SK-N-SH (cell line): ENCODE measurements around the gene RASL12. TPM values are rescaled to one million over a fixed set of nuclear protein-coding genes. Genes with fewer than 3 reads are reported as not detected.
A peak's percentile ranks its signal among the peaks of the same experiment; 100 is the strongest.

Source experiments
- CTCF ChIA-PET: fragments of 300-600, 350-600 bp; formaldehyde crosslinking; extraction: SDS; loops from one replicate; lab custom pipeline; 2021; lab: Yijun Ruan, JAX
- POLR2A ChIA-PET: fragments of 350-600 bp; sonication (Branson Sonifier 250); formaldehyde crosslinking; extraction: SDS; loops from one replicate; lab custom pipeline; 2020; ENCODE audit warnings: antibody characterized with exemption, inconsistent platforms; lab: Yijun Ruan, JAX
- DNase-seq: peaks from one replicate; pipeline ENCODE4 v3.0.0; 2012
- H2AFZ ChIP-seq: fragments of 200-600 bp; sonication (generic); 2 replicates; pipeline ENCODE4 v1.8.1; 2016; ENCODE audit warnings: antibody characterized with exemption, mild to moderate bottlenecking, low read depth
- H3F3A ChIP-seq: fragments of 200-600 bp; sonication (generic); replicated peaks from 2 replicates; pipeline ENCODE3; 2016; ENCODE audit warnings: antibody characterized with exemption, mild to moderate bottlenecking; ENCODE audit not compliant: insufficient read depth
- H3K27ac ChIP-seq, 2 experiments: fragments of 200-500 bp in 1 of 2; fragments of 200-600 bp in 1 of 2; sonication (Bioruptor generic) in 1 of 2; sonication (generic), shearing (Covaris generic) in 1 of 2; 2 replicates each; pipeline versions ENCODE4 v1.5.1 to v1.6.1; 2014 to 2016; ENCODE audit warnings: low read depth in 2 of 2, inconsistent platforms in 1 of 2, low read length in 1 of 2, mild to moderate bottlenecking in 1 of 2, mixed read lengths in 1 of 2
- H3K27me3 ChIP-seq: fragments of 200-600 bp; sonication (generic), shearing (Covaris generic); 2 replicates; pipeline ENCODE4 v1.6.1; 2016; ENCODE audit warnings: mixed run types; ENCODE audit not compliant: insufficient read depth
- H3K36me3 ChIP-seq, 2 experiments: fragments of 200-500 bp in 1 of 2; fragments of 200-600 bp in 1 of 2; sonication (Bioruptor generic) in 1 of 2; sonication (generic) in 1 of 2; replicated peaks in 1 of 2; 2 replicates each; pipeline versions ENCODE3 to v1.5.1; 2014 to 2016; ENCODE audit warnings: low read length in 1 of 2, mild to moderate bottlenecking in 1 of 2; ENCODE audit not compliant: insufficient read depth in 2 of 2, control insufficient read depth in 1 of 2
- H3K4me1 ChIP-seq, 2 experiments: fragments of 200-500 bp in 1 of 2; fragments of 200-600 bp in 1 of 2; sonication (Bioruptor generic) in 1 of 2; sonication (generic), shearing (Covaris generic) in 1 of 2; 2 replicates each; pipeline versions ENCODE4 v1.5.1 to v1.6.1; 2014 to 2016; ENCODE audit warnings: low read depth in 1 of 2, low read length in 1 of 2, mixed run types in 1 of 2; ENCODE audit not compliant: insufficient read depth in 2 of 2, control insufficient read depth in 1 of 2
- H3K4me2 ChIP-seq: fragments of 200-600 bp; sonication (generic), shearing (Covaris generic); 2 replicates; pipeline ENCODE4 v1.6.1; 2017; ENCODE audit warnings: mixed run types
- H3K4me3 ChIP-seq, 2 experiments: fragments of 200-500 bp in 1 of 2; fragments of 200-600 bp in 1 of 2; sonication (Bioruptor generic) in 1 of 2; sonication (generic), shearing (Covaris generic) in 1 of 2; 2 replicates each; pipeline versions ENCODE4 v1.5.1 to v1.8.1; 2014 to 2016; ENCODE audit warnings: low read depth in 2 of 2, inconsistent platforms in 1 of 2, low read length in 1 of 2, mild to moderate bottlenecking in 1 of 2, mixed read lengths in 1 of 2, moderate library complexity in 1 of 2
- H3K79me2 ChIP-seq: fragments of 200-600 bp; sonication (generic); 2 replicates; pipeline ENCODE4 v1.8.1; 2017; ENCODE audit warnings: mild to moderate bottlenecking; ENCODE audit not compliant: insufficient read depth
- H3K9ac ChIP-seq: fragments of 200-600 bp; sonication (generic); 2 replicates; pipeline ENCODE4 v1.6.1; 2017; ENCODE audit warnings: mixed run types
- H3K9me2 ChIP-seq: fragments of 200-600 bp; sonication (generic); 2 replicates; pipeline ENCODE4 v1.6.1; 2017; ENCODE audit warnings: mixed run types
- H3K9me3 ChIP-seq: fragments of 200-600 bp; sonication (generic); 2 replicates; pipeline ENCODE4 v1.6.1; 2017; ENCODE audit warnings: mixed run types, mild to moderate bottlenecking, moderate library complexity
- H4K20me1 ChIP-seq: fragments of 200-600 bp; sonication (generic); 2 replicates; pipeline ENCODE4 v1.6.1; 2017; ENCODE audit warnings: mild to moderate bottlenecking, mixed run types; ENCODE audit not compliant: insufficient read depth
- CTCF ChIP-seq: fragments of 200-600 bp; sonication (generic); IDR thresholded peaks from 2 replicates; pipeline ENCODE4 v1.6.1; 2017; ENCODE audit warnings: antibody characterized with exemption, mild to moderate bottlenecking, moderate library complexity
- ELF1 ChIP-seq: IDR thresholded peaks from 2 replicates; pipeline ENCODE4 v1.4.0; 2012
- EP300 ChIP-seq, 2 experiments: IDR thresholded peaks; 2 replicates each; pipeline versions ENCODE4 v1.4.0 to v1.6.1; 2012; ENCODE audit warnings: borderline replicate concordance in 1 of 2, low read depth in 1 of 2, low read length in 1 of 2
- EZH2phosphoT487 ChIP-seq: fragments of 200-600 bp; sonication (generic); IDR thresholded peaks from 2 replicates; pipeline ENCODE4 v1.6.1; 2017; ENCODE audit warnings: low read depth, mixed run types, mild to moderate bottlenecking, antibody characterized with exemption, moderate library complexity, borderline replicate concordance
- FOSL2 ChIP-seq: IDR thresholded peaks from 2 replicates; pipeline ENCODE4 v1.4.0; 2012; ENCODE audit warnings: low read depth, mild to moderate bottlenecking, moderate library complexity, borderline replicate concordance
- FOXM1 ChIP-seq: IDR thresholded peaks from 2 replicates; pipeline ENCODE4 v1.4.0; 2012; ENCODE audit warnings: low read depth, mild to moderate bottlenecking
- MAX ChIP-seq: IDR thresholded peaks from 2 replicates; pipeline ENCODE4 v1.4.0; 2012; ENCODE audit warnings: low read depth
- MXI1 ChIP-seq: IDR thresholded peaks from 2 replicates; pipeline ENCODE4 v1.6.1; 2012; ENCODE audit warnings: mild to moderate bottlenecking, low read depth, low read length, improper control_type of control experiment
- NRF1 ChIP-seq: IDR thresholded peaks from 2 replicates; pipeline ENCODE4 v1.6.1; 2012; ENCODE audit warnings: low read depth, mild to moderate bottlenecking, low read length
- PBX3 ChIP-seq: IDR thresholded peaks from 2 replicates; pipeline ENCODE4; 2012
- POLR2AphosphoS5 ChIP-seq: IDR thresholded peaks from 2 replicates; pipeline ENCODE4 v1.6.1; 2012; ENCODE audit warnings: low read depth, low read length
- RAD21 ChIP-seq: IDR thresholded peaks from 2 replicates; pipeline ENCODE4 v1.6.1; 2012; ENCODE audit warnings: mild to moderate bottlenecking, low read length
- RFX5 ChIP-seq: IDR thresholded peaks from 2 replicates; pipeline ENCODE4 v1.6.1; 2012; ENCODE audit warnings: mild to moderate bottlenecking, improper control_type of control experiment, low read length
- RXRA ChIP-seq: IDR thresholded peaks from 2 replicates; pipeline ENCODE4 v1.4.0; 2012; ENCODE audit warnings: low read depth, mild to moderate bottlenecking, borderline replicate concordance
- SIN3A ChIP-seq: IDR thresholded peaks from 2 replicates; pipeline ENCODE4 v1.6.1; 2012; ENCODE audit warnings: low read depth, mild to moderate bottlenecking, low read length, moderate library complexity, borderline replicate concordance
- SMC3 ChIP-seq: IDR thresholded peaks from 2 replicates; pipeline ENCODE4 v1.6.1; 2012; ENCODE audit warnings: low read depth, low read length, improper control_type of control experiment
- TAF1 ChIP-seq: IDR thresholded peaks from 2 replicates; pipeline ENCODE4 v1.6.1; 2012; ENCODE audit warnings: low read depth, mild to moderate bottlenecking, low read length, moderate library complexity, borderline replicate concordance
- TCF12 ChIP-seq: IDR thresholded peaks from 2 replicates; pipeline ENCODE4 v1.4.0; 2012
- TEAD4 ChIP-seq: IDR thresholded peaks from 2 replicates; pipeline ENCODE4 v1.4.0; 2012; ENCODE audit warnings: mild to moderate bottlenecking, borderline replicate concordance; ENCODE audit not compliant: insufficient read depth
- USF1 ChIP-seq: IDR thresholded peaks from 2 replicates; pipeline ENCODE4 v1.4.0; 2012; ENCODE audit warnings: low read depth, borderline replicate concordance
- WGBS: methylation state at CpG from one replicate; pipeline ENCODE4 v1.1.6; 2017; ENCODE audit warnings: low lambda C conversion rate; 5-methylcytosine and 5-hydroxymethylcytosine counted together
- polyA plus RNA-seq, 3 experiments: library from polyadenylated mRNA; depleted of rRNA; stranded (reverse); fragments of >200 nt; gene quantifications; 2 replicates each; pipeline ENCODE4 v1.2.3, GENCODE V29; 2012

The RASL12 gene
- polyA plus RNA-seq, 1 of the 3 experiments (the other 2 are of a cell fraction): not detected

GRCh38 chr15:65028921-65029735 is 38.7 kb downstream of the RASL12 start, which contains the start of gene MTFMT (continued):
- TF ChIP-seq SIN3A (peak; percentile 42; the same call in 1 of the 2 replicates), EZH2phosphoT487 (no peak), FOSL2 (no peak), ELF1 (no peak), TCF12 (no peak)

DNA sequence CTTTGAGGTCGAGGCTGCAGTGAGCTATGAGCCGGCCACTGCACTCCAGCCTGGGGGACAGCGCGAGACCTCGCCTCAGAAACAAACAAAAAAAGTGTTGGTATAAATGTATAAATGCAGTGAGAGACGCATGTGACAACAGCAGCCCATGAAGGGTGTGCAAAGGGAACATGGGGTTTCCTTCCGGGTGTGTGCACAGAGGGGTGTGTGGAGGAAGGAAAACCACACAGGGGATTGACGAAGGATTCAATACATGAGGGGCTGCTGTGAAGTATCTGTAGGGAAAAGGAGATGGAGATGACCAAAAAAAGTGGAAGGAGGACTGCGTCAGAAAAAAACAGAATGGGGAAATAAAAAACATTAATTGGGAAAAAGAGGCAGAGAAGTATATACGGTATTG is 39.5 kb downstream of the RASL12 start:
- H2AFZ ChIP-seq: peak overlapping the region; percentile 93; the same call in 1 of the 2 replicates

GRCh38 chr15:65027593-65027992 is 40.2 kb downstream of the RASL12 start:
- Histone ChIP-seq H3K27ac (no peak overlapping the region), H3K9ac (no peak overlapping the region), H3K4me1 (peaks cover 0 to 6% of the 10 kb centered on the region in 2 experiments; a peak in 2 of 4 replicates), H2AFZ (no peak overlapping the region), H3K36me3 (peaks cover 25 to 30% of the 10 kb centered on the region in 2 experiments), H4K20me1 (no peaks in the 10 kb centered on the region), H3K9me3 (no peaks in the 10 kb centered on the region), H3K79me2 (peaks cover 25% of the 10 kb centered on the region), H3F3A (no peaks in the 10 kb centered on the region), H3K27me3 (no peaks in the 10 kb centered on the region), H3K4me2 (peak overlapping the region; percentile 95; the same call in 1 of the 2 replicates), H3K4me3 (peak overlapping the region in 1 of 2 experiments; percentile 76; a peak in 1 of 4 replicates), H3K9me2 (no peaks in the 10 kb centered on the region)
- ChIA-PET CTCF (no interaction called here), POLR2A (no interaction called here)
- DNase-seq: no peak
- 95% methylated on average over 1 of the region's 1 CpG for WGBS
- no peak for TF ChIP-seq TCF12
- TF ChIP-seq RXRA: no peak
- TF ChIP-seq ELF1: no peak
- TF ChIP-seq SMC3: no peak
- TF ChIP-seq RAD21: no peak
- TF ChIP-seq POLR2AphosphoS5: no peak
- no peak for TF ChIP-seq FOXM1
- TF ChIP-seq MXI1: no peak
- TF ChIP-seq MAX: no peak
- TF ChIP-seq SIN3A: no peak
- TF ChIP-seq TEAD4: no peak
- TF ChIP-seq EZH2phosphoT487: no peak
- TF ChIP-seq USF1: no peak
- no peak for TF ChIP-seq PBX3
- TF ChIP-seq EP300 (IDR thresholded peaks at IDR 0.05; ENCODE audit: borderline replicate concordance in 1 of 2, low read depth in 1 of 2, low read length in 1 of 2): no peak
- TF ChIP-seq FOSL2: no peak
- no peak for TF ChIP-seq CTCF
- no peak for TF ChIP-seq TAF1

More for the DNA sequence above, 39.5 kb downstream of the RASL12 start:
- Histone ChIP-seq H3K4me2 (peak overlapping the region; percentile 95), H3K27me3 (no peaks in the 10 kb centered on the region), H4K20me1 (no peaks in the 10 kb centered on the region), H3K36me3 (peaks cover 18 to 27% of the 10 kb centered on the region in 2 experiments), H3F3A (no peaks in the 10 kb centered on the region), H3K4me1 (peaks cover 0 to 6% of the 10 kb centered on the region in 2 experiments; a peak in 2 of 4 replicates), H3K9ac (peak overlapping the region; percentile 75; the same call in 1 of the 2 replicates), H3K79me2 (peaks cover 25% of the 10 kb centered on the region), H3K4me3 (peak overlapping the region; percentile 76 to 92), H3K9me2 (no peaks in the 10 kb centered on the region), H3K9me3 (no peaks in the 10 kb centered on the region), H3K27ac (no peak overlapping the region)
- CTCF ChIA-PET: no interaction called here
- TF ChIP-seq NRF1: no peak
- no peak for TF ChIP-seq FOXM1
- TF ChIP-seq RFX5: no peak
- TF ChIP-seq TEAD4: no peak
- TF ChIP-seq EP300 (IDR thresholded peaks at IDR 0.05; ENCODE audit: borderline replicate concordance in 1 of 2, low read depth in 1 of 2, low read length in 1 of 2): no peak
- no peak for TF ChIP-seq ELF1
- no peak for TF ChIP-seq RXRA
- no peak for TF ChIP-seq SMC3
- WGBS: 71% methylated on average over 10 of the region's 10 CpGs
- POLR2A ChIA-PET: no interaction called here
- no peak for DNase-seq
